HEK293 (cell line): ENCODE measurements around the gene SEMA3F.
A peak's percentile ranks its signal among the peaks of the same experiment; 100 is the strongest.

Experiments used
- CTCF ChIP-seq: fragments of 450-650 bp; formaldehyde crosslinking; IDR thresholded peaks from 2 replicates; pipeline ENCODE4 v1.5.1; 2016; ENCODE audit warnings: missing biosample characterization, missing genetic modification characterization
- GLI2 ChIP-seq: fragments of 450-650 bp; formaldehyde crosslinking; IDR thresholded peaks from 2 replicates; pipeline ENCODE4; 2017; ENCODE audit warnings: missing biosample characterization, missing genetic modification characterization, low read depth, borderline replicate concordance
- IKZF3 ChIP-seq: fragments of 450-650 bp; IDR thresholded peaks from 2 replicates; pipeline ENCODE4 v1.5.0; 2018; ENCODE audit warnings: missing biosample characterization, mild to moderate bottlenecking, missing genetic modification characterization, moderate library complexity
- PATZ1 ChIP-seq: fragments of 450-650 bp; formaldehyde crosslinking; IDR thresholded peaks from 2 replicates; pipeline ENCODE4 v1.5.1; 2016; ENCODE audit warnings: missing biosample characterization, missing genetic modification characterization
- RBAK ChIP-seq: fragments of 450-650 bp; formaldehyde crosslinking; IDR thresholded peaks from 2 replicates; pipeline ENCODE4 v1.5.1; 2016; ENCODE audit warnings: missing biosample characterization, missing genetic modification characterization
- REST ChIP-seq: fragments of 450-650 bp; formaldehyde crosslinking; IDR thresholded peaks from 2 replicates; pipeline ENCODE4 v1.5.1; 2016; ENCODE audit warnings: missing biosample characterization, missing genetic modification characterization
- ZNF121 ChIP-seq: fragments of 450-650 bp; formaldehyde crosslinking; IDR thresholded peaks from 2 replicates; pipeline ENCODE4 v1.5.1; 2016; ENCODE audit warnings: missing biosample characterization, missing genetic modification characterization
- ZNF239 ChIP-seq: fragments of 450-650 bp; formaldehyde crosslinking; IDR thresholded peaks from 2 replicates; pipeline ENCODE4 v1.5.1; 2016; ENCODE audit warnings: missing biosample characterization, missing genetic modification characterization
- ZNF624 ChIP-seq: fragments of 450-650 bp; formaldehyde crosslinking; IDR thresholded peaks from 2 replicates; pipeline ENCODE4 v1.5.1; 2017; ENCODE audit warnings: missing biosample characterization, missing genetic modification characterization
- ZNF704 ChIP-seq: fragments of 450-650 bp; formaldehyde crosslinking; IDR thresholded peaks from 2 replicates; pipeline ENCODE4 v1.5.1; 2016; ENCODE audit warnings: missing biosample characterization, missing genetic modification characterization

- TF ChIP-seq CTCF (tag by site-specific recombination) (no peak), GLI2 (tag by site-specific recombination) (no peak), PATZ1 (tag by site-specific recombination) (peak; percentile 94), ZNF704 (no peak), ZNF239 (tag by site-specific recombination) (no peak), ZNF121 (no peak), IKZF3 (no peak), RBAK (no peak), ZNF624 (tag by site-specific recombination) (no peak), REST (tag by site-specific recombination) (no peak)
These were observed 71.8 kb downstream of the SEMA3F start for GRCh38 chr3:50226888-50227389.
